Measurements from ENCODE around the gene ALDH4A1.
A peak's percentile ranks its signal among the peaks of the same experiment; 100 is the strongest.

The ALDH4A1 gene

DNA sequence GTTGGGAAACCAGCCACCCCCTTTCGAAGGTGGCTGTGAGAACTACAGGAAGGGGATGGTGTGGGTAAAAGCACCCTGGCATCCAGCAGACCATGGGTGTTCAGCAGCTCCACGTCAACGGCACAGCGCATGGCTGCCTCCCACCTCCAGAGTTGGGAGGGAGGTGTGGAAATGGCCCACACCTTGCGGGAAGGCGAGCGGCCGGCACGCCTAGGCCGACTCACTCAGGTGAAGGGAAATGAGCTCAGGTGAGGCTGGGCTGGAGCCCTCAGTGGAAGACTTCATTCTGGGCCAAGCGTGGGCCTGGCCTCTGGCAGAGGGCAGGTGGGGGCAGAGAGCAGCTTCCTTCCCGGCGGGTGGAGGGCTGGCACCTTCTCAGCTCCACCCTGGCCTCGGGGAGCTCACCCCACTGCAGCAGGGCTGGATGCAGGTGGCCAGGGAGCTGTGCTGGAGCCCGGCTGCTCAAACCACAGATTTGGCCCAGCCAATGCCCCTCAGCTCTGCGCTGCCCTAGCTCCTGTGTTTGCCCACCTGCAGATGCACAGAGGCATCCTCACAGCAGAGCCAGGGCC lies 24.8 kb upstream of the ALDH4A1 start:
- H3K4me3 ChIP-seq (ENCODE audit: low read length), result no peak overlapping the region
- TF ChIP-seq, protein P1, sequence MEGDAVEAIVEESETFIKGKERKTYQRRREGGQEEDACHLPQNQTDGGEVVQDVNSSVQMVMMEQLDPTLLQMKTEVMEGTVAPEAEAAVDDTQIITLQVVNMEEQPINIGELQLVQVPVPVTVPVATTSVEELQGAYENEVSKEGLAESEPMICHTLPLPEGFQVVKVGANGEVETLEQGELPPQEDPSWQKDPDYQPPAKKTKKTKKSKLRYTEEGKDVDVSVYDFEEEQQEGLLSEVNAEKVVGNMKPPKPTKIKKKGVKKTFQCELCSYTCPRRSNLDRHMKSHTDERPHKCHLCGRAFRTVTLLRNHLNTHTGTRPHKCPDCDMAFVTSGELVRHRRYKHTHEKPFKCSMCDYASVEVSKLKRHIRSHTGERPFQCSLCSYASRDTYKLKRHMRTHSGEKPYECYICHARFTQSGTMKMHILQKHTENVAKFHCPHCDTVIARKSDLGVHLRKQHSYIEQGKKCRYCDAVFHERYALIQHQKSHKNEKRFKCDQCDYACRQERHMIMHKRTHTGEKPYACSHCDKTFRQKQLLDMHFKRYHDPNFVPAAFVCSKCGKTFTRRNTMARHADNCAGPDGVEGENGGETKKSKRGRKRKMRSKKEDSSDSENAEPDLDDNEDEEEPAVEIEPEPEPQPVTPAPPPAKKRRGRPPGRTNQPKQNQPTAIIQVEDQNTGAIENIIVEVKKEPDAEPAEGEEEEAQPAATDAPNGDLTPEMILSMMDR (conservative IDR thresholded peaks at IDR 0.05; ENCODE audit: low read depth, low read length), result no peak
- no peak for DNase-seq (ENCODE audit: low read depth)

DNA sequence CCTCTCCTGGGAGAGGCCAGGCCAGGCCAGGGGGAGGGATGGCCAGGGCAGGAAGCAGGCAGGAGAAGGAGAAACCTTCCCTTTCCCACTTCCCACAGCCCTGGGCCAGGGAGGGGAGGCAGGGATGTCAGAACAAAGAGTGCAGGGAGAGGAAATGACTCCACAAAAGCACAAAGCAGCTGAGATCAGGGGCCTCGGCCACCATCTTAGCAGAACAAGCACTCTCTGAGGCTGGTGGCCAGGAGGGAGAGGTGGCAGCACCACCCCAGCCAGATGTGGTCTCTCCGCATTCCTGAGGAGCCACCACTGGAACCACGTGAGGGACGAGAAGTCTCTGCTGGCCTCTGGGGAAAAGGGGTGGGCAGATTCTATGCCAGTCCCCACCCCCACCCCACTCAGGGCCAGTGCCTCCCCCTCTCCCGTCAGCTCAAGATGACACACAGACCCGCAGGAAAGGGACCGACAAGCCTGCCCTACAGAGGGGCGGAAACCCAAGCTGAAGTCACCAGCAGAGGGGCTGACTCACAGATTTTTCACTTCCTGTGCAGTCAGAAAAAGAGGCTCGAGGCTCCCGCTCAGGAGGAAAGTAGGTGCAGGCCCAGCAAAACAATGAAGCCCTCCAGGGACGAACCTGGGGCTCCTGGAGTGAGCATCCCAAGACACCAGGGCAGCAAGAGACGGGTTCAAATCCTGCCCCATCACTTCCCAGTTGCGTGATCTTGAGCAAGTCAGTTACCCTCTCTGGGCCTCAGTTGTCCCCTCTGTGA lies 24.1 kb upstream of the ALDH4A1 start:
- TF ChIP-seq, protein P1 (conservative IDR thresholded peaks at IDR 0.05; ENCODE audit: low read depth, low read length), result peak; percentile 13
- no peak for DNase-seq (ENCODE audit: low read depth)
- H3K4me3 ChIP-seq (ENCODE audit: low read length), result no peak overlapping the region

DNA sequence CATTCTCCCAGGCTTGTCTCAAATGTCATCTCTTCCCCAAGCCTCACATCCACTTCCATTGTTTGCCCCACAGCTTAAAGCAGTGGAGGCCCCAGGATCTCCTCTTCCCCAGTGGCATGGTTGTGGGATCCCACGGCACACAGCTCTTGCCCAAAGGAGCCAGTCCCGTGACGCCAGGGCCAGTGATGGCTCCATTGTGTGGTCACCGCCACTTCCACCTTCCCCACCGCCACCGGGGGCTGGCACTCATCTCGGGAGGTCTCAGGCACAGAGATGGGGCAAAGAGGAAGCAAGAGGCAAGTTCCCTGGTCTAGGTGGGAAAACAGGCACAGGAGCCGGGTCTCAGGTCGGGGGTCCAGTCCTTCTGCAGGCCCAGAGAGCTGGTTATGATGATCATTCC lies 22.9 kb upstream of the ALDH4A1 start:
- no peak for DNase-seq (ENCODE audit: low read depth)
- TF ChIP-seq, protein P1 (conservative IDR thresholded peaks at IDR 0.05; ENCODE audit: low read depth, low read length), result no peak
- H3K4me3 ChIP-seq (ENCODE audit: low read length), result no peak overlapping the region

DNA sequence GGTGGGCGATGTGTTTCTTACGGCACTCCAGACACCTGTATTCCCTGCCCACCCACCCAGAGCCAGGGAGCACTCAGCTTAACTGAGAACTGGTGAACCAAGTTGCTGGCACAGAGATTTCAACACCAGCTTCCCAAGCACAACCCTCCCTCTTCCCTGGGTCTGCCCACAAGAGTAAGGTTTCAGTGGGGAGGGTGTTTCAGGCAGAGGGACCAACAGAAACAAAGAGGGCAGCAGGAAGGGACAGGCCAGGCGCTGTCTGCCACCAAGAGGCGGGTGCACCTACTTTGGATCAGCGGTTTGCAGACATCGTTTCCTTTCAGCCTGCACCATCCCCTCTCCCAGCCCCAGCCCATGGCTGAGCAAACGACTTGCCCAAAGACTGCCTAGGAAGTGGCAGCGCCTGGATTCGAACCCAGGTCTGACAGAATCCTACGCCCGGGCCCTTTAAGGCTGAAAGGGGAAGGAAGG lies 21.9 kb upstream of the ALDH4A1 start:
- H3K4me3 ChIP-seq (ENCODE audit: low read length), result no peak overlapping the region
- no peak for DNase-seq (ENCODE audit: low read depth)
- TF ChIP-seq, protein P1 (conservative IDR thresholded peaks at IDR 0.05; ENCODE audit: low read depth, low read length), result no peak

DNA sequence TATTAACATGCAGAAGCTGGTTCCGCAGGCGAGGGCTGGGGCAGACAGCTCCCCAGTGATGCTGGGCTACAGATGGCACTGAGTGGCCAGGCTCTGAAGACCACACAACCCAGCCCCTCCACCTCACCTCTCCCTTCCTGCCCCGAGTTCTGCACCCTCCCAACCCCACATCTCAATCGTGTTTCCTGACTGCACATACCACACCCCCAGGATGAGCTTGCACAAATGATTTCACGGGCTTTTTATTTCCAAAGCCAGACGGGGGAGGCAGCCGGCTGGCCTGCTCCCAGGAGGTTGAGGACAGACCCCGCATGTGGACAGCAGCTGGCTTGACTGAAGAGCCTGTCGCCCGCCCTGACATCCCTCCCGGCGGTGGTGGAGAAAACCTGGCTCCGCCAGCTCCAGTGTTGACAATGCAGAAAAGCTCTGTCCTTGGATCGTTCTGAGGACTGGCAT lies 21.4 kb upstream of the ALDH4A1 start:
- H3K4me3 ChIP-seq (ENCODE audit: low read length), result no peak overlapping the region
- no peak for DNase-seq (ENCODE audit: low read depth)
- TF ChIP-seq, protein P1 (conservative IDR thresholded peaks at IDR 0.05; ENCODE audit: low read depth, low read length), result no peak

DNA sequence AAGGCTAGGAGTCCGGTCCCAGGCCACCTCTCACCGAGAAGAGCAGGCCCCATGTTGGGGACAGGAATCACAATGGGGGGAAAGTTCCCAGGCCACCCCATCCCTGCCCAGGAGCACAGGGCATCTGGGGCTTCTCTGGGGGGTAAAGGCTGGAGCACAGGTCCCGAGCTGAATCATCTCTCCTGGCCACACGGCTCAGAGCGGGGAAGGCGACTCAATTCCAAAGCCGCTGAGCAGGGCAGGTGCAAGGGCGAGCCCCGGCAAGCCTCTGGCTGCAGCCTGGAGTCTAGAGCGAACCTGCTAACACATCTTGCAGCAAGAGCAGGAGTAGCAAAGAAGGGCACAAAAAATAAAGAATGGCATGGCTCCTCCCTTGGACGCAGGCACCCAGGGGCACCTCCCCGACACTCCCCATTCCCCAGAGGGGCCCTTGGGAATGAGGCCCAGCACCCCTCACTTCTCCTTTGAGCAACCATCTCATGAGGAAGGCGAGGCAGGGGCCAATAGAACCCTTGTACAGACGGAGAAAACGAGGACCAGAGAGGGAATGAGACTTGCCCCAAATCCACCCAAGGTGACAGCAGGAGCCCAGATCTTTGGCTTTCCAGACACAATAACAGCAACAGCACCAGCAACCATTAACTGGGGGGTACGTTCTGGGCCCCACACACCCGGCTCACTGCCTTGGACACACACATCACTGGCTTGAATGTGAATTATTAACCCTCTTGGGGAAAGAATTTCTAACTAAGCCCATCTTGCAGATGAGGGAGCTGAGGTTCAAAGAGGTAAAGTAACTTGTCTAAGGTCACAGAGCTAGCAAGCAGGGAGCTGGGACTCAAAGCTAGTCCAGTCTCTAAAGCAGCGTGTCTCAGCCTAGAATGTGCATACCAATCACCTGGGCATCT lies 20.7 kb upstream of the ALDH4A1 start:
- TF ChIP-seq, protein P1 (conservative IDR thresholded peaks at IDR 0.05; ENCODE audit: low read depth, low read length), result no peak
- no peak for DNase-seq (ENCODE audit: low read depth)
- H3K4me3 ChIP-seq (ENCODE audit: low read length), result no peak overlapping the region

Measured in retinal pigment epithelial cell (primary cell).